Measurements from ENCODE around the gene SEPTIN10. TPM values are rescaled to one million over a fixed set of nuclear protein-coding genes. Genes with fewer than 3 reads are reported as not detected.

SEPTIN10 gene
- total RNA-seq, 1 experiment from 2014 or later, result 100.0 TPM

DNA sequence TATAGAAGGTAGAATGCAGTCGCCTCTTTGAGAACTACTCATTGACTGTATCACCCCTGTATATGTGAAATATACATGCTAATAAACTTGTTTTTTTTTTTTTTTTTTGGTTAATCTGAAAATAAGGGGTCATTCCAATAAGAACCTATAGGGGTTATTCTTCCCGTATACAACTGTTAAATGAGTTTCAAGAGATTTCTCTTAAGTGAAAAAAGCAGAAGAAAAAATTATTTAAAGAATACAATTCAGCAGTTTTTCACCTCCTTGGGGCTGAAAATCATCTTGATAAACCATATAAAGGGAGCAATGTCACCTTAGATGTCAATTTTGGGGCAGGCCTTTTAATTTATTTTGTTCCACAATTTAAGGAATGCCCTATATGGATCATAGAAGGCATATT is 66.5 kb downstream of the SEPTIN10 start:
- Histone ChIP-seq H3K36me3 (ENCODE audit: control insufficient read depth, insufficient read depth, low read length) (peaks cover 16% of the 10 kb centered on the region), H3K27ac (ENCODE audit: low read length) (no peak overlapping the region), H3K4me1 (ENCODE audit: control insufficient read depth, insufficient read depth, low read length) (peaks cover 4% of the 10 kb centered on the region; the same call in 1 of the 2 replicates), H3K9me3 (ENCODE audit: control insufficient read depth, insufficient read depth, low read depth, low read length) (no peaks in the 10 kb centered on the region), H3K27me3 (ENCODE audit: control insufficient read depth, insufficient read depth, low read length) (no peaks in the 10 kb centered on the region), H3K4me3 (ENCODE audit: low read depth in 2 of 2, low read length in 2 of 2) (no peak overlapping the region)
- POLR2A ChIA-PET, result interaction anchor here (0.7 kb wide), 2 partner anchors 62 to 185 kb away, joined by 6 to 11 read pairs; no protein-coding TSS in a partner anchor
- BruUV-seq (replicated peaks), result no TSS peak
- CTCF ChIA-PET, result interaction anchor here (0.7 to 1.6 kb wide), 3 partner anchors 10 to 168 kb away, joined by 6 to 7 read pairs (median 6); no protein-coding TSS in a partner anchor
- intact Hi-C loops (cut with micrococcal nuclease; ENCODE audit: unreplicated experiment) (loop anchor here (2.0 to 5.0 kb wide), 2 partner anchors 50 to 168 kb away; no protein-coding TSS in a partner anchor), in situ Hi-C loops (cut with HindIII; ENCODE audit: low pct_unique_long_range_greater_than_20kb, low sequenced_read_pairs) (no loop called here)
- DNase-seq (ENCODE audit: low read depth, low spot score) (no peak), ATAC-seq (no peak)
- TF ChIP-seq POLR2AphosphoS5 (IDR thresholded peaks at IDR 0.05; ENCODE audit: low read depth, low read length) (no peak), REST (IDR thresholded peaks at IDR 0.05; ENCODE audit: insufficient read depth in 1 of 2, low read depth in 2 of 2, low read length in 1 of 2) (no peak), SIN3A (IDR thresholded peaks at IDR 0.05; ENCODE audit: borderline replicate concordance, insufficient read depth, low read depth, low read length) (no peak), TCF7L2 (IDR thresholded peaks at IDR 0.05; ENCODE audit: low read depth, low read length) (no peak), CTCF (IDR thresholded peaks at IDR 0.05) (no peak)

DNA sequence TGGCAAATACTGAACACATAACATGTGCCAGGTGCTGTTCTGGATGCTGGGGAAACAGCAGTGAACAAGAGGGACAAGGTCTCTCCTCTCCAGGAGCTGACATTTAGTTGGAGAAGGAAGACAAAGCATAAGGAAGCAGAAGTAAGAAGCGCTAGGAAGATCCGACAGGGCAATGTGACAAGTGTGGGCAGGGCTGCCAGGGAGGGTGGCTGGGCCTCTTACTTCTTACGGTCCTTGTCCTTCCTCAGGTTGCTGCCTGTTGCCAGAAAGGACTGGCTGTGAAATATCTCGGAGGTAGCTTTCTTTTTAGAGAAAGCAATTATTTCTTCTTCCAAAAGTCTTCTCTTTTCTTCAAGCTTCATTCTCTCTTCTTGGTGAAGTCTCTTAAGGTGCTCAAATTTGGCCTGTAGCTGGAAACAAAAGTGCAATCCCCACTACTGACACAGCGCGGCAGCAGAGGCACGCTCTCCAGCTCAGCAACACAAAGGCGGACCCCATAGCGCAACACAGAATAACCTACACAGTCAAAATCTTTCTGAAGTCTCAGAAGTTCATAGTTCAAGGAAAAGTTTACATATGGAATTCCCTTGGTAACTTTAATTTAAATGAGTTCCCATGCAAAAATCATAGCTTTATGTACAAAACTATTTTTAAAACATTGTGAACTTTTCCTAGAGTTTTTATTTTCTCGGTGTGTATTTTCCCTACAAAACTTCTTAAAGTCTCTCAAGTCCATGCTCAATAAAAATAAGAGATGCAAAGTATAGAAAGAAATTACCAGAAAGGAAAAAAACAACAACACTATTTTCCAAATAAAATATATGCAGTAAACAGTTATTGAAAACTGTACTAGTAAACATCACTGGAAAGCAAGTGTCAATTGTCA is 67.7 kb downstream of the SEPTIN10 start:
- no peaks in the 10 kb centered on the region for H3K27me3 ChIP-seq (ENCODE audit: control insufficient read depth, insufficient read depth, low read length)
- TF ChIP-seq CTCF (IDR thresholded peaks at IDR 0.05) (peak; percentile 98), REST (IDR thresholded peaks at IDR 0.05; ENCODE audit: insufficient read depth in 1 of 2, low read depth in 2 of 2, low read length in 1 of 2) (no peak)
- DNase-seq (ENCODE audit: low read depth, low spot score) (no peak), ATAC-seq (peak; percentile 92)
- ChIA-PET CTCF (interaction anchor here (0.7 to 2.4 kb wide), 7 partner anchors 12 to 190 kb away, joined by 3 to 16 read pairs (median 5); no protein-coding TSS in a partner anchor), POLR2A (interaction anchor here (0.7 kb wide), 1 partner anchor 64 kb away, joined by 6 read pairs; no protein-coding TSS in a partner anchor)
- no peak overlapping the region for H3K4me3 ChIP-seq (ENCODE audit: low read depth in 2 of 2, low read length in 2 of 2)
- H3K9me3 ChIP-seq (ENCODE audit: control insufficient read depth, insufficient read depth, low read depth, low read length), result no peaks in the 10 kb centered on the region
- peaks cover 10% of the 10 kb centered on the region for H3K36me3 ChIP-seq (ENCODE audit: control insufficient read depth, insufficient read depth, low read length)
- peaks cover 4% of the 10 kb centered on the region; the same call in 1 of the 2 replicates for H3K4me1 ChIP-seq (ENCODE audit: control insufficient read depth, insufficient read depth, low read length)
- in situ Hi-C loops (cut with HindIII; ENCODE audit: low pct_unique_long_range_greater_than_20kb, low sequenced_read_pairs) (no loop called here), intact Hi-C loops (cut with micrococcal nuclease; ENCODE audit: unreplicated experiment) (loop anchor here (2.0 to 5.0 kb wide), 2 partner anchors 51 to 169 kb away; no protein-coding TSS in a partner anchor)
- BruUV-seq (replicated peaks), result no TSS peak
- H3K27ac ChIP-seq (ENCODE audit: low read length), result no peak overlapping the region
